Spleen (tissue), 11 donors: ENCODE data around the gene PLEKHM2. TPM values are rescaled to one million over a fixed set of nuclear protein-coding genes. Genes with fewer than 3 reads are reported as not detected.

Source experiments
- DNase-seq: peaks from one replicate; pipeline ENCODE4 v3.0.0-alpha.2; 2020
- H3K27ac ChIP-seq, 8 donors: fragments of 200-600 bp; sonication (generic) in 7 of 8; 1 replicate in 4 of 8; 2 replicates in 4 of 8; pipeline versions ENCODE4 v1.5.0 to v1.8.0; 2016 to 2021; ENCODE audit warnings: inconsistent platforms in 4 of 8, mild to moderate bottlenecking in 4 of 8, moderate library complexity in 1 of 8
- H3K27me3 ChIP-seq, 7 donors: fragments of 200-600 bp; sonication (generic) in 6 of 7; replicated peaks in 1 of 7; 1 replicate in 4 of 7; 2 replicates in 3 of 7; pipeline versions ENCODE4 v1.5.0 to v1.8.0; 2016 to 2021; ENCODE audit warnings: inconsistent platforms in 3 of 7, mild to moderate bottlenecking in 1 of 7
- H3K36me3 ChIP-seq, 6 donors: fragments of 200-600 bp; sonication (generic) in 5 of 6; 1 replicate in 4 of 6; 2 replicates in 2 of 6; pipeline versions ENCODE4 v1.5.0 to v1.8.0; 2016 to 2021; ENCODE audit warnings: inconsistent platforms in 2 of 6
- H3K4me1 ChIP-seq, 6 donors: fragments of 200-600 bp; sonication (generic) in 5 of 6; 1 replicate in 3 of 6; 2 replicates in 3 of 6; pipeline versions ENCODE4 v1.5.0 to v1.8.0; 2016 to 2021; ENCODE audit warnings: inconsistent platforms in 3 of 6
- H3K4me3 ChIP-seq, 8 donors: fragments of 200-600 bp; sonication (generic) in 7 of 8; 1 replicate in 4 of 8; 2 replicates in 4 of 8; pipeline versions ENCODE4 v1.5.0 to v1.8.0; 2016 to 2021; ENCODE audit warnings: inconsistent platforms in 4 of 8, mild to moderate bottlenecking in 4 of 8, moderate library complexity in 2 of 8
- H3K9me3 ChIP-seq, 8 donors: fragments of 200-600 bp; sonication (generic) in 7 of 8; 1 replicate in 4 of 8; 2 replicates in 4 of 8; pipeline versions ENCODE4 v1.5.0 to v1.8.0; 2016 to 2021; ENCODE audit warnings: inconsistent platforms in 4 of 8
- POLR2A ChIP-seq, 3 donors: fragments of 450-650 bp; IDR thresholded peaks; one replicate each; pipeline ENCODE4 v1.5.1; 2017; ENCODE audit warnings: antibody characterized with exemption in 3 of 3, mild to moderate bottlenecking in 1 of 3
- POLR2AphosphoS5 ChIP-seq, 3 donors: sonication (generic); formaldehyde crosslinking; IDR thresholded peaks; one replicate each; pipeline ENCODE4 v1.5.1; 2017; ENCODE audit warnings: antibody characterized with exemption in 3 of 3
- WGBS, 5 donors: extraction: QIAGEN DNeasy Blood & Tissue Kit in 3 of 5; methylation state at CpG; one replicate each; pipeline versions ENCODE4 v1.1.5 to v1.1.7; 2013 to 2018; 5-methylcytosine and 5-hydroxymethylcytosine counted together
- intact Hi-C: fragments of 100-400 bp; cut with DNase I; formaldehyde crosslinking; loops from one replicate; pipeline ENCODE4 v1.15.0; 2023; ENCODE audit warnings: low total_unique reads
- polyA plus RNA-seq, 3 donors: library from polyadenylated mRNA; stranded (reverse); fragments of 200-250 nt; gene quantifications; one replicate each; pipeline ENCODE4 v1.2.1, GENCODE V29; 2013
- total RNA-seq, 7 donors: library from RNA; depleted of rRNA in 3 of 7; stranded (reverse); fragments of >200 nt in 3 of 7; fragmentation: NEBNext Ultra II Directional in 4 of 7; extraction: Animal tissue kit (Norgen Biotek cat#: 25700) in 4 of 7; gene quantifications; one replicate each; pipeline versions ENCODE4 v1.1.0 to v1.2.1, GENCODE V29; 2016 to 2021
- TF ChIP-seq, protein P1 (sequence below), 11 experiments: fragments of 200-600 bp in 7 of 11; fragments of 450-650 bp in 4 of 11; sonication (generic) in 4 of 11; IDR thresholded peaks in 8 of 11; conservative IDR thresholded peaks in 3 of 11; 1 replicate in 7 of 11; 2 replicates in 4 of 11; pipeline versions ENCODE4 v1.4.0 to v1.8.0; 2016 to 2021; ENCODE audit warnings: antibody characterized with exemption in 11 of 11, inconsistent platforms in 4 of 11, mild to moderate bottlenecking in 1 of 11
- donor health status: healthy with polysubstance abuse.
- donor health status: DM: no; HTN: no; CAD: no; lungs with moderate emphysema.
- donor health status: DM: no; HTN: no; CAD: no.
- donor health status: Bipolar disorder and iron deficiency.
- donor health status: healthy.
- donor health status: DM: no; HTN: no; CAD: no.
- donor health status: DM: yes; HTN: yes; CAD: no.

Gene PLEKHM2
- total and polyA plus RNA-seq, 10 donors = 25.9 to 96.0 (median 60.6) TPM

GRCh38 chr1:15708486-15709137 is 24.5 kb downstream of the PLEKHM2 start:
- Histone ChIP-seq H3K9me3 (no peaks in the 10 kb centered on the region), H3K27ac (no peak overlapping the region), H3K27me3 (no peaks in the 10 kb centered on the region), H3K4me1 (peaks cover 0 to 86% (median 27%) of the 10 kb centered on the region in 6 donors), H3K36me3 (peaks cover 0 to 31% (median 9%) of the 10 kb centered on the region in 6 donors), H3K4me3 (no peak overlapping the region)
- intact Hi-C loops = no loop called here
- 88 to 95% (median 93%) methylated on average over 15 of the region's 15 CpGs for WGBS, 5 donors
- DNase-seq = no peak
- TF ChIP-seq, protein P1, sequence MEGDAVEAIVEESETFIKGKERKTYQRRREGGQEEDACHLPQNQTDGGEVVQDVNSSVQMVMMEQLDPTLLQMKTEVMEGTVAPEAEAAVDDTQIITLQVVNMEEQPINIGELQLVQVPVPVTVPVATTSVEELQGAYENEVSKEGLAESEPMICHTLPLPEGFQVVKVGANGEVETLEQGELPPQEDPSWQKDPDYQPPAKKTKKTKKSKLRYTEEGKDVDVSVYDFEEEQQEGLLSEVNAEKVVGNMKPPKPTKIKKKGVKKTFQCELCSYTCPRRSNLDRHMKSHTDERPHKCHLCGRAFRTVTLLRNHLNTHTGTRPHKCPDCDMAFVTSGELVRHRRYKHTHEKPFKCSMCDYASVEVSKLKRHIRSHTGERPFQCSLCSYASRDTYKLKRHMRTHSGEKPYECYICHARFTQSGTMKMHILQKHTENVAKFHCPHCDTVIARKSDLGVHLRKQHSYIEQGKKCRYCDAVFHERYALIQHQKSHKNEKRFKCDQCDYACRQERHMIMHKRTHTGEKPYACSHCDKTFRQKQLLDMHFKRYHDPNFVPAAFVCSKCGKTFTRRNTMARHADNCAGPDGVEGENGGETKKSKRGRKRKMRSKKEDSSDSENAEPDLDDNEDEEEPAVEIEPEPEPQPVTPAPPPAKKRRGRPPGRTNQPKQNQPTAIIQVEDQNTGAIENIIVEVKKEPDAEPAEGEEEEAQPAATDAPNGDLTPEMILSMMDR (IDR thresholded peaks at IDR 0.05 in 8 of 11, conservative IDR thresholded peaks at IDR 0.05 in 3 of 11) = no peak
- TF ChIP-seq POLR2A (IDR thresholded peaks at IDR 0.05) (no peak), POLR2AphosphoS5 (IDR thresholded peaks at IDR 0.05) (no peak)

- DNase-seq = no peak
- peaks cover 0 to 32% (median 9%) of the 10 kb centered on the region in 6 donors for H3K36me3 ChIP-seq
- H3K4me1 ChIP-seq = peaks cover 0 to 86% (median 24%) of the 10 kb centered on the region in 6 donors
- H3K4me3 ChIP-seq = no peak overlapping the region
- 91 to 99% (median 96%) methylated on average over 4 of the region's 4 CpGs for WGBS, 5 donors
- H3K27me3 ChIP-seq = no peaks in the 10 kb centered on the region
- intact Hi-C loops = no loop called here
- no peaks in the 10 kb centered on the region for H3K9me3 ChIP-seq
- no peak overlapping the region for H3K27ac ChIP-seq
- TF ChIP-seq POLR2AphosphoS5 (IDR thresholded peaks at IDR 0.05) (no peak), POLR2A (IDR thresholded peaks at IDR 0.05) (no peak)
- TF ChIP-seq, protein P1 (IDR thresholded peaks at IDR 0.05 in 8 of 11, conservative IDR thresholded peaks at IDR 0.05 in 3 of 11) = no peak
Measured at GRCh38 chr1:15709226-15709625, 25.1 kb downstream of the PLEKHM2 start.

GRCh38 chr1:15712168-15712567 is 28.0 kb downstream of the PLEKHM2 start:
- intact Hi-C loops = no loop called here
- Histone ChIP-seq H3K4me1 (peaks cover 0 to 67% (median 19%) of the 10 kb centered on the region in 6 donors), H3K9me3 (no peaks in the 10 kb centered on the region), H3K36me3 (peaks cover 0 to 33% (median 14%) of the 10 kb centered on the region in 6 donors), H3K27me3 (no peaks in the 10 kb centered on the region), H3K27ac (no peak overlapping the region), H3K4me3 (no peak overlapping the region)
- 68 to 78% (median 75%) methylated on average over 4 of the region's 4 CpGs for WGBS, 5 donors
- TF ChIP-seq POLR2A (IDR thresholded peaks at IDR 0.05) (no peak), POLR2AphosphoS5 (IDR thresholded peaks at IDR 0.05) (no peak)
- TF ChIP-seq, protein P1 (IDR thresholded peaks at IDR 0.05 in 8 of 11, conservative IDR thresholded peaks at IDR 0.05 in 3 of 11) = no peak
- no peak for DNase-seq

- Histone ChIP-seq H3K4me3 (no peak overlapping the region), H3K4me1 (peaks cover 0 to 45% (median 13%) of the 10 kb centered on the region in 6 donors), H3K27ac (peak overlapping the region in 3 of 8 donors; percentile 22 to 27 (median 26)), H3K27me3 (no peaks in the 10 kb centered on the region), H3K9me3 (no peaks in the 10 kb centered on the region), H3K36me3 (peaks cover 0 to 53% (median 38%) of the 10 kb centered on the region in 6 donors)
- 73 to 88% (median 80%) methylated on average over 3 to 4 of the region's 4 CpGs for WGBS, 5 donors
- TF ChIP-seq, protein P1 (IDR thresholded peaks at IDR 0.05 in 8 of 11, conservative IDR thresholded peaks at IDR 0.05 in 3 of 11) = no peak
- TF ChIP-seq POLR2AphosphoS5 (IDR thresholded peaks at IDR 0.05) (no peak), POLR2A (IDR thresholded peaks at IDR 0.05) (no peak)
- DNase-seq = no peak
- intact Hi-C loops = no loop called here
Measured at GRCh38 chr1:15714406-15715136, 30.5 kb downstream of the PLEKHM2 start.
